A204.1 (cell line): ENCODE results near the gene TMIGD1.

Experiments
- FAIRE-seq: peaks from 2 replicates; lab custom pipeline; 2012; peaks lifted over from hg19 to GRCh38; lab: Jason Lieb, UNC

The TMIGD1 gene

DNA sequence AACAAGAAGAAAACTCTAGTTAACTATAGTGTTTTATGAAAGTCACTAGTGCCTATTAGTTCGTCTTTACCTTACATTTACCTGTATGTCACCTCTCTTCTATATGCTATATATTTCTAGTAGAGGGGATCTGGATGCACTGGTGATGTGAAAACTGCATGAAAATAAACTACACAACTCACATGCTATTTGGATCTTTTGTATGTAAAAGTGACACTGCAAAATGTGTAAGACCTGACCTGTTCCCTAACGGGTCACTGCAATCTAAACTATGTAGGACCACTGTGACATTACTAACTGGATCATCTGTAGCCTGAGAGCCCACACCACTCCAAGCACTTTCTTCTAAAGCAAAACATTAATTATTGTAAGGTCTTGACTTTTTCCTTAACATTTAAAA lies 43.8 kb downstream of the TMIGD1 start:
- FAIRE-seq, result no peak

DNA sequence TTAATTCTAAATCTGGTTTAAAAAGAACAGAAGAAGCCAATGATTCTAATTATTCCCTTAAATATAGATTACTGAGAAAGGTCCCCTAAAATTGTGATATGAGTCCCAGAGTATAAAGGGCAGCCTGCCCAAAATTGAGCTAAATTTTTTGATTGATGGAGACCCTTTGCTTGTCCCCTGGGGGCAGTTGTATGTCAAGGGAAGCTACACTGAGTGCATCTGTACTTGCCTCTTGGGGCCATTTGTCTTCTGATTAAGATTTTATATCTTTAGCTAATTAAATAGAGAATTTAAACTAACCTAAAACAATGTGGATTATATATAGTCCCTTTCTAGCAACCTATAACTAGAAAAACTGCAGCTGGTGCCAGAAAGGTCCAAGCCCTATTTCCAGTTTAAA lies 54.7 kb downstream of the TMIGD1 start:
- FAIRE-seq, result no peak

DNA sequence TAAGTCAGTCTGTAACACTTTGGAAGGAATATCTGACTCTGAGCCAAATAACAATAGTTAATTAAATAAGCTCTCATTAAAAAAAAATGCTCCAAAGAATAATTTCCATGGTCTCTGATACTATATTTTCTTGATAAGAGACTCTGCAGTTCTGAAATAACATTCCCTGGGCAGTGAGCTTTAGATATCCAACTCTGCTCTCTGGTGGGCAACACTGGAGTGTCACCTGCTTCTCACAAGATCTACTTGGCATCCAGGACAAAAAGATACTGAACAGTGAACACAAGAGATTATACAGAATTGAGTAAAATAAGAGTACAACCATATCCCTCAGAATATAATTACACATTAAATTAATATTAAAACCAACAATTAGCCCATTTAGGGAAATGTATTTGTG lies 55.8 kb downstream of the TMIGD1 start:
- FAIRE-seq, result peak; percentile 92

DNA sequence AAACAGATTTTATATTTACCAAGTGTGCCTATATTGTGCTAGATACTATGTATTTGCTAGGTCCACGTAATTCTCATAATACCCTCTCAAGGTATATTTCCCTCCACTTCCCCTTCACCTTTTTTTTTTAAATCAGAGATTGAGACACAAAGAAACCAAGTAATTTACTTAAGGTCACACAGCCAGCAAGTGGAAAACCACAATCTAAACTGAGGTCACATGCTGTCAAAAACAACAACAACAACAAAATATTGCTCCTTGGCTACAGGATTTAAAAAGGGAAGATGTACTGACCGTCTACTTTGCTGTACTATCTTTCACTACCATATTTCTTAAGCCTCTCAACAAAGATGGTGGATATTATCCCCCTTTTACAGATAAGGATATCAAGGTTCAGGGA lies 57.9 kb downstream of the TMIGD1 start:
- FAIRE-seq, result no peak

DNA sequence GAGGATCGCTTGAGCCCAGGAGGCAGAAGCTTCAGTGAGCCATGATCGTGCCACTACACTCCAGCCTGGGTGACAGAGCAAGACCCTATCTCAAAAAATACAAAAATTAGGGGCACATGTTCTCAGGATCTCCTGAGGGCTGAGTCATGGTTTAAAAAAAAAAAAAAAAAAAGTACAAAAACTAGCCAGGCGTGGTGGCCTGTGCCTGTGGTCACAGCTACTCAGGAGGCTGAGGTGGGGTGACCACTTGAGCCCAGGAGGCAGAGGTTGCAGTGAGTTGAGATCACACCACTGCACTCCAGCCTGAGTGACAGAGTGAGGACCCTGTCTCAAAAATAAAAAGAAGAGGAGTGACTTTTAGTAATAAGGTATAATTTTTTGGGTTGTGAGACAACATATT lies 59.0 kb downstream of the TMIGD1 start:
- FAIRE-seq, result no peak

DNA sequence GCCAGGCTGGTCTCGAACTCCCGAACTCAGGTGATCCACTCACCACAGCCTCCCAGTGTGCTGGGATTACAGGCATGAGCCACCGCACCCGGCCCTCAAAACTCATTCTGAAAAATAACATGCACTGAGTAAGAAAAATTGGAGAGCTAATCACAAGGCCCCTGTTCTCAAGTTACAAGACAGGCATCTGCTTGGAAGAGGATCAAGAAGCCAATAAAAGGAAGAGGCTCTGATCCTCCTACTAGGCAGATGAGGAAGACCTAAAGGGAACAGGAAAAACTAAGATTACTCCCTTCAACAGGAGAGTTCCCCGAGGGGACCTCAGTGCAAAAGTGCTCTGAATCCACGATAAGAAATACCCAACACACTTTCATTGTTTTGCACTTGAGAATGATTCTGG lies 60.5 kb downstream of the TMIGD1 start:
- FAIRE-seq, result no peak

DNA sequence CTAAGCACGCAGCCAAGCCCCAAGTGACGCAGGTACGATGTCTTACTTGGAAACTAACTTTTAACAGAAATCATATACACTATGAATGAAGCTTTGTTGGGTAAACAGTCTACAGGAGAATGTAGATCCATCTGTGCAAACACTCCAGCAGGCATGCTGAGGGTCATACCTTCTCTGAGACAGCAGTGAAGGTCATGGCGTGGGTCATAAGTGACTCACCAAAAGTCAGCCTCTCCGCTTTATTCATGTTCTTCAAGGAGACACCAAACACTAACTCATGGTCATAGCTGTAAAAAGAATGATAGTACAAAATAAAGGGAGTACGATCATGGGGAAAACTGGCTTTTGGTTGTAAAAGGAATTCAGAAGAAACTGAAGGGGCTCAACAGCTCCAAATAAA lies 62.8 kb downstream of the TMIGD1 start:
- FAIRE-seq, result no peak

DNA sequence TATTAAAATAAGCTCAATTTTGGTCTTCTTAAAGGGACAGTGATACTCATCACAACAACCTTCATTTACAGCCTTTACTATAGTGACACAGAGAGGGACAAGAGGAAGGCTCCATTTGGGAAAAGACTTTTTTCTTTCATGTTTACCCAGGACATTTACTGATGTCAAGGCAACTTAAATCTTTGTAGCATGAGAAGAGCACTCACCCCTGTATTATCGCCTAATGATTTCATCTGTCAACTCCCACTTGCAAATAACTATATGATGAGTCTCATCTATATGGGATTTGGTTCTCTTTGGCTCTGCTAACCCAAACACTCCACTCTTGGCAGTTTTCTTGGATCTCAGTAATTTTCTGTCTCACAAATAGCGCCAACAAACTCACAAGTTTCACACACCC lies 66.2 kb downstream of the TMIGD1 start:
- no peak for FAIRE-seq
